Progenitor cell of endocrine pancreas (in vitro differentiated cells): Measurements from ENCODE around the gene CTH. TPM values are rescaled to one million over a fixed set of nuclear protein-coding genes. Genes with fewer than 3 reads are reported as not detected.

Experiments used
- DNase-seq: peaks from one replicate; pipeline ENCODE4 v3.0.0; 2021; ENCODE audit warnings: low spot score; ENCODE audit not compliant: unreplicated experiment
- H3K27ac Mint-ChIP-seq: 2 replicates; pipeline ENCODE4 v1.8.0; 2021; ENCODE audit warnings: mild to moderate bottlenecking, moderate library complexity, mixed read lengths
- H3K27me3 Mint-ChIP-seq: 2 replicates; pipeline ENCODE4 v1.8.0; 2021; ENCODE audit warnings: mixed read lengths
- H3K36me3 Mint-ChIP-seq: 2 replicates; pipeline ENCODE4 v1.8.0; 2022; ENCODE audit warnings: mixed read lengths; ENCODE audit not compliant: insufficient read depth
- H3K4me1 Mint-ChIP-seq: 2 replicates; pipeline ENCODE4 v1.8.0; 2021; ENCODE audit warnings: low read depth, mixed read lengths
- H3K4me3 Mint-ChIP-seq: 2 replicates; pipeline ENCODE4 v1.8.0; 2021; ENCODE audit warnings: low read depth, mild to moderate bottlenecking, moderate library complexity, mixed read lengths
- H3K9me3 Mint-ChIP-seq: 2 replicates; pipeline ENCODE4 v1.8.0; 2021; ENCODE audit warnings: low read depth, mixed read lengths
- CTCF ChIP-seq: fragments of 200-600 bp; sonication (generic); IDR thresholded peaks from one replicate; pipeline ENCODE4 v1.5.0; 2021; ENCODE audit warnings: antibody characterized with exemption, mild to moderate bottlenecking; ENCODE audit not compliant: unreplicated experiment
- total RNA-seq: library from RNA; stranded (reverse); gene quantifications from 2 replicates; pipeline ENCODE4 v1.2.1, GENCODE V29; 2021

The CTH gene
- total RNA-seq, 1 donor from 2014 or later = 17.3 TPM

- peaks cover 8% of the 10 kb centered on the region for H3K4me1 Mint-ChIP-seq
- no peaks in the 10 kb centered on the region for H3K36me3 Mint-ChIP-seq
- H3K27ac Mint-ChIP-seq = no peak overlapping the region
- TF ChIP-seq CTCF = no peak
- H3K4me3 Mint-ChIP-seq = no peak overlapping the region
- no peaks in the 10 kb centered on the region for H3K27me3 Mint-ChIP-seq
- H3K9me3 Mint-ChIP-seq = no peaks in the 10 kb centered on the region
- no peak for DNase-seq
Observed at GRCh38 chr1:70483342-70483741, 72.3 kb downstream of the CTH start.

GRCh38 chr1:70485624-70486023 lies 74.6 kb downstream of the CTH start:
- no peak for TF ChIP-seq CTCF
- no peaks in the 10 kb centered on the region for H3K27me3 Mint-ChIP-seq
- no peaks in the 10 kb centered on the region for H3K36me3 Mint-ChIP-seq
- no peaks in the 10 kb centered on the region for H3K9me3 Mint-ChIP-seq
- no peak for DNase-seq
- H3K4me3 Mint-ChIP-seq = no peak overlapping the region
- H3K4me1 Mint-ChIP-seq = no peaks in the 10 kb centered on the region
- no peak overlapping the region for H3K27ac Mint-ChIP-seq

GRCh38 chr1:70486676-70487458 lies 75.8 kb downstream of the CTH start:
- no peak overlapping the region for H3K4me3 Mint-ChIP-seq
- no peak for TF ChIP-seq CTCF
- no peak for DNase-seq
- no peaks in the 10 kb centered on the region for H3K27me3 Mint-ChIP-seq
- H3K4me1 Mint-ChIP-seq = no peaks in the 10 kb centered on the region
- H3K36me3 Mint-ChIP-seq = no peaks in the 10 kb centered on the region
- no peak overlapping the region for H3K27ac Mint-ChIP-seq
- peaks cover 5% of the 10 kb centered on the region for H3K9me3 Mint-ChIP-seq

GRCh38 chr1:70487459-70487815 lies 76.4 kb downstream of the CTH start:
- Mint-ChIP-seq H3K27me3 (no peaks in the 10 kb centered on the region), H3K4me3 (no peak overlapping the region), H3K27ac (no peak overlapping the region), H3K4me1 (no peaks in the 10 kb centered on the region), H3K9me3 (peaks cover 5% of the 10 kb centered on the region), H3K36me3 (no peaks in the 10 kb centered on the region)
- no peak for DNase-seq
- TF ChIP-seq CTCF = no peak

GRCh38 chr1:70487910-70488665 lies 77.0 kb downstream of the CTH start:
- H3K4me3 Mint-ChIP-seq = no peak overlapping the region
- no peaks in the 10 kb centered on the region for H3K27me3 Mint-ChIP-seq
- no peak overlapping the region for H3K27ac Mint-ChIP-seq
- no peaks in the 10 kb centered on the region for H3K36me3 Mint-ChIP-seq
- peaks cover 5% of the 10 kb centered on the region for H3K9me3 Mint-ChIP-seq
- TF ChIP-seq CTCF = peak; percentile 56
- H3K4me1 Mint-ChIP-seq = no peaks in the 10 kb centered on the region
- no peak for DNase-seq

Other genes with a start within 250 kb of the CTH start
- gene LRRC40, start 205.7 kb upstream of the CTH start, total RNA-seq = 27.4 and 28.7 TPM in 2 replicates
- 314 and 318 TPM in 2 replicates for gene SRSF11, start 189.9 kb upstream of the CTH start, total RNA-seq
- 19.6 and 21.5 TPM in 2 replicates for gene ANKRD13C, start 56.5 kb upstream of the CTH start, total RNA-seq